AG09319 (cell line): ENCODE results near the gene PIGW.
"Not testable (repeated sequence)": the region's sequence is repeated elsewhere in the genome, so short reads cannot be mapped to it uniquely, and the experiment has no call there.

ENCODE experiments used
- DNase-seq: peaks from one replicate; pipeline ENCODE4 v3.0.0-alpha.2; 2010; ENCODE audit warnings: low read depth; ENCODE audit errors: extremely low read depth
- CTCF ChIP-seq: IDR thresholded peaks from 2 replicates; pipeline ENCODE4 v1.5.1; 2011; ENCODE audit warnings: low read depth, mild to moderate bottlenecking, inconsistent platforms, low read length, moderate library complexity

The PIGW gene

GRCh38 chr17:36503456-36504155 lies 31.2 kb upstream of the PIGW start:
- no peak for DNase-seq
- no peak for TF ChIP-seq CTCF

GRCh38 chr17:36504156-36504545 lies 30.6 kb upstream of the PIGW start:
- TF ChIP-seq CTCF = no peak
- DNase-seq = no peak

GRCh38 chr17:36505171-36505570 lies 29.6 kb upstream of the PIGW start:
- no peak for DNase-seq
- no peak for TF ChIP-seq CTCF

GRCh38 chr17:36506249-36506826 lies 28.4 kb upstream of the PIGW start:
- no peak for TF ChIP-seq CTCF
- DNase-seq = no peak

GRCh38 chr17:36506831-36507230 lies 28.0 kb upstream of the PIGW start:
- DNase-seq = no peak
- no peak for TF ChIP-seq CTCF

GRCh38 chr17:36507266-36507665 lies 27.5 kb upstream of the PIGW start:
- TF ChIP-seq CTCF = no peak

GRCh38 chr17:36508439-36508838 lies 26.3 kb upstream of the PIGW start:
- DNase-seq = not testable (repeated sequence)

More at GRCh38 chr17:36507266-36507665, 27.5 kb upstream of the PIGW start:
- DNase-seq = no peak
